ENCODE results near the gene AKR1A1. TPM values are rescaled to one million over a fixed set of nuclear protein-coding genes. Genes with fewer than 3 reads are reported as not detected.

The AKR1A1 gene
- total RNA-seq, 1 donor from 2014 or later = 218 TPM

GRCh38 chr1:45541193-45541592 is 9.4 kb upstream of the AKR1A1 start:
- Mint-ChIP-seq H3K9me3 (no peaks in the 10 kb centered on the region), H3K27me3 (no peaks in the 10 kb centered on the region), H3K36me3 (ENCODE audit: low read depth) (no peaks in the 10 kb centered on the region), H3K4me3 (no peak overlapping the region), H3K4me1 (peaks cover 49% of the 10 kb centered on the region), H3K27ac (peak overlapping the region; percentile 30)
- DNase-seq (no peak), ATAC-seq (ENCODE audit: low read depth) (no peak)
- intact Hi-C loops (cut with micrococcal nuclease) = no loop called here
- no peak for TF ChIP-seq CTCF (IDR thresholded peaks at IDR 0.05)
- ChIA-PET CTCF (interaction anchor here (1.0 kb wide), 1 partner anchor 20 kb away, joined by 4 read pairs; the partner anchor contains the start of gene PRDX1), POLR2A (interaction anchor here (0.5 to 13.9 kb wide), 4 partner anchors 8 to 20 kb away, joined by 3 to 457 read pairs (median 8); partner anchors contain the start of genes AKR1A1 and PRDX1)

- ATAC-seq (ENCODE audit: low read depth) (no peak), DNase-seq (no peak)
- Mint-ChIP-seq H3K27ac (peak overlapping the region; percentile 50), H3K36me3 (ENCODE audit: low read depth) (no peaks in the 10 kb centered on the region), H3K4me3 (no peak overlapping the region), H3K27me3 (no peaks in the 10 kb centered on the region), H3K4me1 (peaks cover 56% of the 10 kb centered on the region), H3K9me3 (no peaks in the 10 kb centered on the region)
- TF ChIP-seq CTCF (IDR thresholded peaks at IDR 0.05) = no peak
- ChIA-PET POLR2A (interaction anchor here (0.7 to 13.9 kb wide), 4 partner anchors 8 to 702 kb away, joined by 10 to 457 read pairs (median 32); partner anchors contain the start of genes AKR1A1, NASP and PRDX1), CTCF (interaction anchor here (4.3 kb wide), 1 partner anchor 27 kb away, joined by 23 read pairs; no protein-coding TSS in a partner anchor)
- intact Hi-C loops (cut with micrococcal nuclease) = no loop called here
These were observed 8.0 kb upstream of the AKR1A1 start for GRCh38 chr1:45542591-45542990.

- CTCF ChIA-PET = interaction anchor here (1.1 to 4.3 kb wide), 4 partner anchors 23 to 31 kb away, joined by 5 to 23 read pairs (median 8); partner anchors contain the start of gene PRDX1
- peak; percentile 55 for DNase-seq
- POLR2A ChIA-PET = interaction anchor here (0.6 to 13.9 kb wide), 18 partner anchors 8 to 1892 kb away, joined by 3 to 457 read pairs (median 7); partner anchors contain the start of genes MUTYH, NASP, PLK3 and PRDX1
- ATAC-seq (ENCODE audit: low read depth) = peak; percentile 84
- Mint-ChIP-seq H3K36me3 (ENCODE audit: low read depth) (no peaks in the 10 kb centered on the region), H3K9me3 (no peaks in the 10 kb centered on the region), H3K4me3 (peak overlapping the region; percentile 76), H3K27me3 (no peaks in the 10 kb centered on the region), H3K4me1 (peaks cover 56% of the 10 kb centered on the region), H3K27ac (peak overlapping the region; percentile 94)
- intact Hi-C loops (cut with micrococcal nuclease) = loop anchor here (1.0 kb wide), 2 partner anchors 21 to 41 kb away; partner anchors contain the start of gene NASP
- no peak for TF ChIP-seq CTCF (IDR thresholded peaks at IDR 0.05)
These were observed 6.8 kb upstream of the AKR1A1 start for GRCh38 chr1:45543581-45544417.

GRCh38 chr1:45544530-45544929 is 6.1 kb upstream of the AKR1A1 start:
- no peaks in the 10 kb centered on the region for H3K36me3 Mint-ChIP-seq (ENCODE audit: low read depth)
- H3K27ac Mint-ChIP-seq = peak overlapping the region; percentile 94
- DNase-seq (no peak), ATAC-seq (ENCODE audit: low read depth) (no peak)
- peaks cover 56% of the 10 kb centered on the region for H3K4me1 Mint-ChIP-seq
- H3K9me3 Mint-ChIP-seq = no peaks in the 10 kb centered on the region
- POLR2A ChIA-PET = interaction anchor here (0.6 to 13.9 kb wide), 15 partner anchors 10 to 823 kb away, joined by 3 to 457 read pairs (median 8); partner anchors contain the start of genes CCDC163, MMACHC, MUTYH and NASP
- intact Hi-C loops (cut with micrococcal nuclease) = loop anchor here (1.0 kb wide), 1 partner anchor 40 kb away; the partner anchor contains the start of gene NASP
- H3K4me3 Mint-ChIP-seq = peak overlapping the region; percentile 28
- CTCF ChIA-PET = interaction anchor here (1.1 to 4.3 kb wide), 5 partner anchors 24 to 184 kb away, joined by 3 to 23 read pairs (median 6); partner anchors contain the start of gene PRDX1
- H3K27me3 Mint-ChIP-seq = no peaks in the 10 kb centered on the region
- TF ChIP-seq CTCF (IDR thresholded peaks at IDR 0.05) = no peak

Measured in activated B cell treated with CpG ODN at 0.5 μM for 24 hours (primary cell).